Immature natural killer cell (primary cell): Measurements from ENCODE around the gene GGACT. TPM values are rescaled to one million over a fixed set of nuclear protein-coding genes. Genes with fewer than 3 reads are reported as not detected.

Experiments
- DNase-seq, 3 donors: peaks; one replicate each; pipeline ENCODE4 v3.0.0; 2022; ENCODE audit warnings: mixed read lengths in 1 of 3
- H3K27ac Mint-ChIP-seq, 6 donors: one replicate each; pipeline ENCODE4 v1.8.0; 2020; ENCODE audit warnings: mixed read lengths in 6 of 6, mild to moderate bottlenecking in 5 of 6, inconsistent platforms in 4 of 6, moderate library complexity in 3 of 6
- H3K27me3 Mint-ChIP-seq, 3 donors: one replicate each; pipeline ENCODE4 v1.8.0; 2020 to 2021; ENCODE audit warnings: low read depth in 3 of 3, mild to moderate bottlenecking in 3 of 3, mixed read lengths in 3 of 3, moderate library complexity in 3 of 3, inconsistent platforms in 1 of 3
- H3K36me3 Mint-ChIP-seq, 3 donors: one replicate each; pipeline ENCODE4 v1.8.0; 2020; ENCODE audit warnings: mixed read lengths in 3 of 3, inconsistent platforms in 2 of 3, mild to moderate bottlenecking in 2 of 3
- H3K4me1 Mint-ChIP-seq, 2 donors: one replicate each; pipeline ENCODE4 v1.8.0; 2020; ENCODE audit warnings: inconsistent platforms in 2 of 2, mild to moderate bottlenecking in 2 of 2, mixed read lengths in 2 of 2, moderate library complexity in 1 of 2
- H3K4me3 Mint-ChIP-seq, 5 donors: one replicate each; pipeline ENCODE4 v1.8.0; 2020; ENCODE audit warnings: mild to moderate bottlenecking in 5 of 5, mixed read lengths in 5 of 5, inconsistent platforms in 3 of 5, moderate library complexity in 3 of 5
- H3K9me3 Mint-ChIP-seq, 6 donors: one replicate each; pipeline ENCODE4 v1.8.0; 2020; ENCODE audit warnings: mild to moderate bottlenecking in 6 of 6, mixed read lengths in 6 of 6, inconsistent platforms in 4 of 6, moderate library complexity in 3 of 6
- polyA plus RNA-seq, 3 donors: library from polyadenylated mRNA; unstranded; fragments of 300-500 nt; fragmentation: Illumina TruSeq; gene quantifications; one replicate each; pipeline ENCODE4 v1.2.3, GENCODE V29; 2021

Gene GGACT
- polyA plus RNA-seq, 3 donors from 2014 or later: 10.4 to 13.0 (median 11.8) TPM

DNA sequence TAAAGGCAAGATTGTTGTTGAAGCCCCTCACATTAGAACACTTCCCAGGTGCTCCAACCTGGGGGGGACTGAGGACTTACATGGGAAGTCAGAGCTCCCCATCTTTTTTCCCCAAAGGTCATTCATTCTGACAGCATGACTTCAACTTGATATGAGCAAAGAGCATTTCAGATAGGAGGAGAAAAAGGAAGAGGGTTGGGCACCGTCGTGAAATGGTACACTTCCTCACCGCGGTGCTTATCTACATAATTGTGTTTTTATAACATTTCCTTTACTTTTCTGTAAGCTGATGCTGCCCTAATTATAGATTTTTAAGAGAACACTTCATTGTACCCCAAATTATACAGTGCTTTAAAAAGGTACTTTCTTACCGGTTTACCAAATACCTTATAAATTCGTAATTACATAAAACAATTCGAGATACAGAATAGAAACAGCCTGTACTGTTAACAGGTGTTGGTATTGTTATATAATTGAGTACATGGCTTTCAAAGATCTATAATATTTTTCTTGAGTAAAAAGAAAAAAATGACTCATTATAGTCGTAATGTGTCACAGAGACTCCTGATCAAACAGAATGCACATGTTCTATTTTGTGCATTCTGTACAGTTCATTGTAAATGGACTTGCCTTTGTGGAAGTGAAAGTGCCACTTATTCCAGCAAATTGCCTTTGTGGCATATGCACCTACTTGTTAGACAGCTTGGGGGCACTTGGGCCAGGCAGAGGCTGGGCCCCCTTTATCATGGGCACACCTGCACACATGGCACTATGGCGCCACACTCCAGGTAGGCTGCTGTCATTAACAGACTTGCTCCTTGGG lies 81.8 kb downstream of the GGACT start:
- Mint-ChIP-seq H3K4me3 (peak overlapping the region; percentile 48 to 91 (median 76)), H3K27me3 (peaks cover 2 to 6% (median 5%) of the 10 kb centered on the region in 3 donors), H3K36me3 (peaks cover 0 to 4% (median 3%) of the 10 kb centered on the region in 3 donors), H3K27ac (peak overlapping the region; percentile 76 to 93 (median 86)), H3K4me1 (peaks cover 25 to 39% of the 10 kb centered on the region in 2 donors), H3K9me3 (no peaks in the 10 kb centered on the region)
- DNase-seq: no peak

GRCh38 chr13:100506154-100506553 lies 82.4 kb downstream of the GGACT start:
- peak overlapping the region; percentile 76 to 93 (median 86) for H3K27ac Mint-ChIP-seq
- peaks cover 23 to 32% of the 10 kb centered on the region in 2 donors for H3K4me1 Mint-ChIP-seq
- H3K36me3 Mint-ChIP-seq: peaks cover 0 to 4% (median 3%) of the 10 kb centered on the region in 3 donors
- no peaks in the 10 kb centered on the region for H3K9me3 Mint-ChIP-seq
- H3K27me3 Mint-ChIP-seq: peaks cover 2 to 5% (median 4%) of the 10 kb centered on the region in 3 donors
- H3K4me3 Mint-ChIP-seq: peak overlapping the region; percentile 48 to 91 (median 76)
- peak in 1 of 3 donors; percentile 25 for DNase-seq

GRCh38 chr13:100503622-100504021 lies 85.0 kb downstream of the GGACT start:
- no peak overlapping the region for H3K27ac Mint-ChIP-seq

DNA sequence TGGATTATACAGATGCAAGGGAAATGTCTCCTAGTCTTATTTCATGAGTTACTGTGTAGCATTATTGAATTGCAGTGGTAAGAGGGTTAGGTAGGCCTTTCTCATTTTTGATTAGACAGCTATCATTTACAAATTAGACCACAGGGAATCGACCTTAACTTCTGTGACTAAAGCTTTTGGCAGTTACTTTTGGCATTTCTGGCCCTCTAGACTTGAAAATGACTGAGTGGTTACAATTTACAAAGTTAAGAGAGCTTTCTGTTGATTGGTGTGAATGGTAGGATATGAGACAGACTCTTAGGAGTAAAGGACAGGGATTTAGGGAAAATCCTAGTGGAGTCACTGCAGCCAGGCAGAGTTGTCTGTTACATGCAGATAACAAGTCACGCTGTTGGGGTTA lies 86.1 kb downstream of the GGACT start:
- Mint-ChIP-seq H3K9me3 (no peaks in the 10 kb centered on the region), H3K4me3 (no peak overlapping the region), H3K4me1 (peaks cover 35 to 47% of the 10 kb centered on the region in 2 donors), H3K27me3 (peaks cover 2 to 3% (median 2%) of the 10 kb centered on the region in 3 donors), H3K36me3 (peaks cover 3 to 5% (median 4%) of the 10 kb centered on the region in 3 donors), H3K27ac (peak overlapping the region in 1 of 6 donors; percentile 13)
- DNase-seq: no peak

More at GRCh38 chr13:100503622-100504021, 85.0 kb downstream of the GGACT start:
- Mint-ChIP-seq H3K4me1 (peaks cover 30 to 37% of the 10 kb centered on the region in 2 donors), H3K36me3 (peaks cover 3 to 5% (median 4%) of the 10 kb centered on the region in 3 donors), H3K27me3 (peaks cover 2 to 5% (median 2%) of the 10 kb centered on the region in 3 donors), H3K4me3 (no peak overlapping the region), H3K9me3 (no peaks in the 10 kb centered on the region)
- no peak for DNase-seq

GRCh38 chr13:100497389-100497788 lies 91.2 kb downstream of the GGACT start:
- peaks cover 13 to 27% of the 10 kb centered on the region in 2 donors for H3K4me1 Mint-ChIP-seq
- peaks cover under 1 to 3% (median 2%) of the 10 kb centered on the region in 3 donors for H3K27me3 Mint-ChIP-seq
- DNase-seq: no peak
- no peak overlapping the region for H3K4me3 Mint-ChIP-seq
- peaks cover 11 to 14% (median 13%) of the 10 kb centered on the region in 3 donors for H3K36me3 Mint-ChIP-seq
- H3K9me3 Mint-ChIP-seq: no peaks in the 10 kb centered on the region
- no peak overlapping the region for H3K27ac Mint-ChIP-seq

DNA sequence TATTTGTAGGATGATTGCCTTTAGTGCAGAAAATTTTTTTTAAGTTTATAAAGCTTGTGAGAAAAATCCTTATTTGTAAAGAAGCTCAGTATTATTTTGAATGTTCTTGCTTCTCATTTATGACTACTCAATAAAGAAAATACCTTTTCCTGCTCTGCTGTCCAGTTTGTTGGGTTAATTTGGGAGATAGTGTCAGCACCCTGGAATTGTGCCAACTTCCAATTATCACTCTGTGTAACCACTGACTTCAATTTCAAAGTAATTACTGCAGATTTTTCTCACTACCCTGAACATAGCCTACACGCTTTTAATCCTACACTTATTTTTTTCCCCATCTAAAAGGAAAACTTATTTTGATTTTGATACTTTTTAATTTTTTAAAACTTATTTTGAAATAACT lies 93.1 kb downstream of the GGACT start:
- H3K4me1 Mint-ChIP-seq: peaks cover 24 to 38% of the 10 kb centered on the region in 2 donors
- no peak overlapping the region for H3K4me3 Mint-ChIP-seq
- no peak overlapping the region for H3K27ac Mint-ChIP-seq
- peaks cover 12 to 18% (median 14%) of the 10 kb centered on the region in 3 donors for H3K36me3 Mint-ChIP-seq
- peaks cover 0 to 3% (median 2%) of the 10 kb centered on the region in 3 donors for H3K27me3 Mint-ChIP-seq
- DNase-seq: no peak
- no peaks in the 10 kb centered on the region for H3K9me3 Mint-ChIP-seq

- H3K9me3 Mint-ChIP-seq: no peaks in the 10 kb centered on the region
- H3K27ac Mint-ChIP-seq: no peak overlapping the region
- H3K36me3 Mint-ChIP-seq: peaks cover 7 to 18% (median 14%) of the 10 kb centered on the region in 3 donors
- peaks cover 16 to 37% of the 10 kb centered on the region in 2 donors for H3K4me1 Mint-ChIP-seq
- H3K27me3 Mint-ChIP-seq: peaks cover 0 to 3% (median 2%) of the 10 kb centered on the region in 3 donors
- no peak overlapping the region for H3K4me3 Mint-ChIP-seq
- DNase-seq: no peak
Observed at GRCh38 chr13:100493418-100493817, 95.2 kb downstream of the GGACT start.

DNA sequence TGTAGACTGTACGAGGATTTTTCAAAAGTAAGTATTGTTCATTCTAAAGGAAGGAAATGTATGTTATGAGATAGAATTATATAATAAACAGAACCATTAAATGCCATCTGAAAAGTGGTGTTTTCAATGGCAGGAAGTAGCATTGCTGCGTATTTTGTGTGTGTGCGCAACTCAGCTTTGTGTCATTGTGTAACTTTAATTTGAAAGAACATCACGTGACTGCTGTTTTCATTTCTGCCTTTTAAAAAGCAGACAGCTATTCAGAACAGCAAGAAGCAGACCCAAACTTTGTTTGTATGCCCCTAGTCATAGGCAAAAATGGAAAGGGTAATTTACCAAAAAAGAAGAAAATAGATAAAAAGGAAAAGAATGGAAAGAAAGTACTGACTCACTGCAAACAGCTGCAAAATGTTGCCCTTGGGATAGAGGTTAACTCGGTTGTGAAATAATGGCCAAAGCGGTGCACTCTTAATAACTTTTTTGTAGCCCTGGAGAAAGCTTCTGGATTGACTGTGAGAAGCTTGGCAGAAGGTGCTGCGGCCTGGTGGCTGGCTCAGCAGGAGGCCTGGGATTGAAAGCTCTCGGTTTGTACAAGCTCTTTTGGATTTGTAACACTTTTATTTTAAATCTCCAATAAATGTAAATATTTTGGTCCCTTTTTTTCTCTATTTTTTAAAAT lies 97.3 kb downstream of the GGACT start:
- peaks cover 2 to 18% (median 11%) of the 10 kb centered on the region in 3 donors for H3K36me3 Mint-ChIP-seq
- H3K4me1 Mint-ChIP-seq: peaks cover 20 to 33% of the 10 kb centered on the region in 2 donors
- H3K27ac Mint-ChIP-seq: peak overlapping the region in 3 of 6 donors; percentile 5 to 70 (median 32)
- H3K4me3 Mint-ChIP-seq: no peak overlapping the region
- no peak for DNase-seq
- peaks cover 0 to 2% (median 2%) of the 10 kb centered on the region in 3 donors for H3K27me3 Mint-ChIP-seq
- no peaks in the 10 kb centered on the region for H3K9me3 Mint-ChIP-seq

GRCh38 chr13:100490692-100491091 lies 97.9 kb downstream of the GGACT start:
- no peak for DNase-seq
- H3K27me3 Mint-ChIP-seq: peaks cover 0 to 2% (median 2%) of the 10 kb centered on the region in 3 donors
- peaks cover 26 to 39% of the 10 kb centered on the region in 2 donors for H3K4me1 Mint-ChIP-seq
- no peak overlapping the region for H3K4me3 Mint-ChIP-seq
- H3K9me3 Mint-ChIP-seq: no peaks in the 10 kb centered on the region
- peaks cover 0 to 18% (median 11%) of the 10 kb centered on the region in 3 donors for H3K36me3 Mint-ChIP-seq
- H3K27ac Mint-ChIP-seq: peak overlapping the region in 3 of 6 donors; percentile 5 to 70 (median 64)

DNA sequence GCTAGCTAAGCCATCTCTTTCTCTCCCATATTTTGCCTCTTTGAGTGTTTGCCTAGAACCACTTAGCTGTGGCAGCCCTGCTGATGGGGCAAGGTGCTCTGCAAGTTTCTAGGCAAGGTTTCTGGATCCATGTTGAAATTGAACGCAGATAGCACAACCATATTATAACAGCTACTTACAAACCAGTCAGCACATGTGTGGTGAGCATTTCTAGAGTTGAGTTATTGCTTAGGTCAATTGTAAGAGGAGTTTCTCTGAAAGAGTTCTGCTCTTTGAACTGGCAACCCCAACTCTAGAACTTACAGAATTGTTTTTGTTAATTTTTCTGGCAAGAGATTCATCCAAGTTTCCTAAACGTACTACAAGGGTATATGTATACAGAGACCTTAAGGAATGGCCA lies 103.3 kb downstream of the GGACT start:
- Mint-ChIP-seq H3K27ac (peak overlapping the region; percentile 78 to 94 (median 87)), H3K4me1 (peaks cover 45 to 62% of the 10 kb centered on the region in 2 donors), H3K27me3 (no peaks in the 10 kb centered on the region), H3K9me3 (no peaks in the 10 kb centered on the region), H3K36me3 (no peaks in the 10 kb centered on the region), H3K4me3 (peak overlapping the region; percentile 39 to 77 (median 71))
- DNase-seq: no peak

- Mint-ChIP-seq H3K36me3 (no peaks in the 10 kb centered on the region), H3K27me3 (no peaks in the 10 kb centered on the region), H3K4me1 (peaks cover 45 to 57% of the 10 kb centered on the region in 2 donors), H3K9me3 (no peaks in the 10 kb centered on the region), H3K27ac (peak overlapping the region; percentile 78 to 94 (median 87)), H3K4me3 (peak overlapping the region; percentile 65 to 77 (median 73))
- peak; percentile 24 to 36 (median 27) for DNase-seq
Observed at GRCh38 chr13:100484702-100485101, 103.9 kb downstream of the GGACT start.

- peak overlapping the region; percentile 65 to 77 (median 73) for H3K4me3 Mint-ChIP-seq
- no peaks in the 10 kb centered on the region for H3K36me3 Mint-ChIP-seq
- H3K4me1 Mint-ChIP-seq: peaks cover 45 to 53% of the 10 kb centered on the region in 2 donors
- H3K27ac Mint-ChIP-seq: peak overlapping the region; percentile 78 to 94 (median 87)
- H3K9me3 Mint-ChIP-seq: no peaks in the 10 kb centered on the region
- peak in 1 of 3 donors; percentile 12 for DNase-seq
- H3K27me3 Mint-ChIP-seq: no peaks in the 10 kb centered on the region
Observed at GRCh38 chr13:100483841-100484381, 104.7 kb downstream of the GGACT start.

DNA sequence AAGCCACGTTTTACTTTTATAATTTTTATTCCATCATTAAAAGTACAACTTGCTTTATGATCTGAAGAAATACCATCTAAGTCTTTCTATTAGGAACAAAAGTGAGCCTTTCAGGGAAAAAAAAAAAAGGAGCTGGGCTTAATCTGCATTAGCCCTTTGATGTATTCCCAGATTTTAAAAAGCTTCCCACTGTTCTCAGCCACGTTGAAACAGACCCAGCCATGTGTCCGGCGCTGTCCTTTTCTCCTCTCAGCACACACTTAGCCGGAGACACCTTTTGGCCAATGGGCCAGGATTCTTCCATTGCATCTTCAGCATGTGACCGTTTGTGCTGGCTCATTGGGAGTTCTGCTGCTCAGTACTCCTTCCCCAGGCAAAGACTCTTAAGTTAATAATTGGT lies 105.5 kb downstream of the GGACT start:
- peak overlapping the region in 4 of 5 donors; percentile 65 to 77 (median 72) for H3K4me3 Mint-ChIP-seq

More for the DNA sequence above, 105.5 kb downstream of the GGACT start:
- Mint-ChIP-seq H3K27ac (peak overlapping the region; percentile 78 to 94 (median 87)), H3K9me3 (no peaks in the 10 kb centered on the region), H3K36me3 (no peaks in the 10 kb centered on the region), H3K27me3 (no peaks in the 10 kb centered on the region), H3K4me1 (peaks cover 45 to 53% of the 10 kb centered on the region in 2 donors)
- no peak for DNase-seq
